HepG2 (cell line): ENCODE results near the gene FAM229A. TPM values are rescaled to one million over a fixed set of nuclear protein-coding genes. Genes with fewer than 3 reads are reported as not detected.

Source experiments
- ARNTL ChIP-seq: sonication (generic); formaldehyde crosslinking; IDR thresholded peaks from 2 replicates; pipeline ENCODE4 v1.4.0; 2020; ENCODE audit warnings: mild to moderate bottlenecking, missing genetic modification reagents
- ATF1 ChIP-seq: IDR thresholded peaks from 2 replicates; pipeline ENCODE4 v1.6.1; 2016; ENCODE audit warnings: mild to moderate bottlenecking, control low read depth
- GATAD1 ChIP-seq: IDR thresholded peaks from 2 replicates; pipeline ENCODE4 v1.6.1; 2016; ENCODE audit warnings: missing genetic modification reagents, missing compliant biosample characterization
- GTF3A ChIP-seq: sonication (generic); formaldehyde crosslinking; conservative IDR thresholded peaks from 2 replicates; pipeline ENCODE4 v1.4.0; 2020; ENCODE audit warnings: mild to moderate bottlenecking, missing genetic modification reagents
- MAFK ChIP-seq, 2 experiments: IDR thresholded peaks in 1 of 2; conservative IDR thresholded peaks in 1 of 2; 2 replicates each; pipeline ENCODE4 v1.6.1; 2011; ENCODE audit warnings: improper control_type of control experiment in 2 of 2, low read length in 2 of 2
- NFE2L1 ChIP-seq: sonication (generic); formaldehyde crosslinking; IDR thresholded peaks from 2 replicates; pipeline ENCODE4 v1.4.0; 2020; ENCODE audit warnings: missing genetic modification reagents, mild to moderate bottlenecking, borderline replicate concordance
- NFIC ChIP-seq: IDR thresholded peaks from 2 replicates; pipeline ENCODE4 v1.6.1; 2012; ENCODE audit warnings: mild to moderate bottlenecking, low read length, inconsistent platforms
- SMAD3 ChIP-seq: sonication (generic); formaldehyde crosslinking; IDR thresholded peaks from 2 replicates; pipeline ENCODE4 v1.4.0; 2020; ENCODE audit warnings: missing genetic modification reagents
- SP5 ChIP-seq: IDR thresholded peaks from 2 replicates; pipeline ENCODE4 v1.6.1; 2016; ENCODE audit warnings: low read depth, borderline replicate concordance
- SSRP1 ChIP-seq: IDR thresholded peaks from 2 replicates; pipeline ENCODE4 v1.6.1; 2016; ENCODE audit warnings: control low read depth
- ZBED4 ChIP-seq: sonication (generic); formaldehyde crosslinking; IDR thresholded peaks from 2 replicates; pipeline ENCODE4 v1.4.0; 2020; ENCODE audit warnings: missing genetic modification reagents, borderline replicate concordance
- ZFP91 ChIP-seq: sonication (generic); formaldehyde crosslinking; IDR thresholded peaks from 2 replicates; pipeline ENCODE4 v1.9.0; 2022; ENCODE audit warnings: missing genetic modification reagents, mild to moderate bottlenecking, borderline replicate concordance
- ZNF143 ChIP-seq: sonication (generic); formaldehyde crosslinking; IDR thresholded peaks from 2 replicates; pipeline ENCODE4 v1.4.0; 2020; ENCODE audit warnings: missing genetic modification reagents
- ZNF224 ChIP-seq: sonication (generic); formaldehyde crosslinking; IDR thresholded peaks from 2 replicates; pipeline ENCODE4 v1.5.0; 2020; ENCODE audit warnings: mild to moderate bottlenecking, missing genetic modification reagents
- ZNF615 ChIP-seq: sonication (generic); formaldehyde crosslinking; IDR thresholded peaks from 2 replicates; pipeline ENCODE4 v1.5.0; 2020; ENCODE audit warnings: mild to moderate bottlenecking, missing genetic modification reagents, borderline replicate concordance
- ZNF703 ChIP-seq: sonication (generic); formaldehyde crosslinking; IDR thresholded peaks from 2 replicates; pipeline ENCODE4 v1.5.1; 2020; ENCODE audit warnings: missing genetic modification reagents, mild to moderate bottlenecking, moderate library complexity, borderline replicate concordance
- polyA plus RNA-seq, 8 experiments: library from polyadenylated mRNA; depleted of rRNA in 3 of 8; stranded (reverse) in 7 of 8; unstranded in 1 of 8; fragments of >200 nt; fragmentation: Illumina TruSeq in 4 of 8; extraction: Trizol in 4 of 8; gene quantifications; 2 replicates each; pipeline versions ENCODE4 v1.2.1 to v1.2.3, GENCODE V29; 2011 to 2016; ENCODE audit warnings: low read depth in 4 of 8, missing spikeins in 1 of 8, mixed read lengths in 1 of 8; ENCODE audit not compliant: insufficient read depth in 1 of 8
- total RNA-seq, 5 experiments: library from RNA; depleted of rRNA; stranded (reverse); fragments of >200 nt; fragmentation: Illumina TruSeq; extraction: Trizol; gene quantifications; 2 replicates each; pipeline ENCODE4 v1.2.3, GENCODE V29; 2016; ENCODE audit warnings: low read depth in 1 of 5
- TF ChIP-seq, protein P1 (sequence below): conservative IDR thresholded peaks from 2 replicates; pipeline ENCODE4 v1.6.1; 2018; ENCODE audit warnings: missing genetic modification reagents
- TF ChIP-seq, protein P2 (sequence below): IDR thresholded peaks from 2 replicates; pipeline ENCODE4 v1.6.1; 2016; ENCODE audit warnings: low read depth, missing genetic modification reagents, missing compliant biosample characterization

FAM229A gene
- total and polyA plus RNA-seq, 2 of the 13 experiments (the other 11 are each of a cell fraction or from before 2014, with no cell fraction given): 3.2 to 17.6 TPM

DNA sequence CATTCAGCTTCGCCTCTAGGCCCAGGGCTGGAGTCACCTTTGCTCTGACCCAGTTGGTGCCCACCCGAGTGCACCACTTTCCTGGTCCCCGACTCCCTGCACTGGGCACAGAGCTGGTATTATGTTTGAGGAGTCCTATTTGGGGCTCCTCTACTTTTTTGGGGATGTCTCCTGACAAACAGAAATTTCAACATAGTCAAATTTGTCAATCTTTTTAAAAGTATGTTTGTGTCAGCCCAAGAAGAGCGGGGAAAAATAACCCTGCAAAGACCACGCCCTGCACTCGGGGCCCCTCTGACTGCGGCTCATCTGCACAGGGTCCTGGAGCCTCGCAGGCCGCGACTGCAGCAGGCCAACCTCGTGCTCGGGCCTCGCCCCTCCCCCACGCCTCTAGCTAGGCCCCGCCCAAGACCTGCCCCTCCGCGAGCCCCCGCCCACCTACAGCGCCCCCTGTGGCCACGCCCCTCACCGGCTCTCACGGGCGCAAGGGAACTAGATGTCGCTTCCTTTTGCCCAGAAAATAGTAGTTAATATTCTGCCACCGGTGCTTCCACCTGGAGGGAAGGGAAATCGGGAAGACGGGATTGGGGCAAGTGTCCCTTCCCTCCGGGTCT lies 11.4 kb downstream of the FAM229A start (continued):
- TF ChIP-seq GTF3A (CRISPR knock-in tag) (no peak), ATF1 (no peak), SSRP1 (no peak), SP5 (CRISPR knock-in tag) (peak; percentile 62), NFE2L1 (CRISPR knock-in tag) (no peak), ZNF703 (CRISPR knock-in tag) (no peak), ZNF615 (CRISPR knock-in tag) (no peak), ZNF224 (CRISPR knock-in tag) (no peak), NFIC (no peak), ZFP91 (CRISPR knock-in tag) (peak; percentile 9; the same call in 1 of the 2 replicates), ARNTL (no peak), MAFK (conservative IDR thresholded peaks at IDR 0.05 in 1 of 2, IDR thresholded peaks at IDR 0.05 in 1 of 2; ENCODE audit: low read length in 2 of 2) (no peak), ZNF143 (CRISPR knock-in tag) (no peak), ZBED4 (CRISPR knock-in tag) (no peak), GATAD1 (CRISPR knock-in tag) (0 out of 2 replicates have a peak, but pooled peaks have one; percentile 33), SMAD3 (CRISPR knock-in tag) (0 out of 2 replicates have a peak, but pooled peaks have one; percentile 35)
- TF ChIP-seq, protein P1, sequence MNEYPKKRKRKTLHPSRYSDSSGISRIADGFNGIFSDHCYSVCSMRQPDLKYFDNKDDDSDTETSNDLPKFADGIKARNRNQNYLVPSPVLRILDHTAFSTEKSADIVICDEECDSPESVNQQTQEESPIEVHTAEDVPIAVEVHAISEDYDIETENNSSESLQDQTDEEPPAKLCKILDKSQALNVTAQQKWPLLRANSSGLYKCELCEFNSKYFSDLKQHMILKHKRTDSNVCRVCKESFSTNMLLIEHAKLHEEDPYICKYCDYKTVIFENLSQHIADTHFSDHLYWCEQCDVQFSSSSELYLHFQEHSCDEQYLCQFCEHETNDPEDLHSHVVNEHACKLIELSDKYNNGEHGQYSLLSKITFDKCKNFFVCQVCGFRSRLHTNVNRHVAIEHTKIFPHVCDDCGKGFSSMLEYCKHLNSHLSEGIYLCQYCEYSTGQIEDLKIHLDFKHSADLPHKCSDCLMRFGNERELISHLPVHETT (CRISPR knock-in tag): no peak
- TF ChIP-seq, protein P2, sequence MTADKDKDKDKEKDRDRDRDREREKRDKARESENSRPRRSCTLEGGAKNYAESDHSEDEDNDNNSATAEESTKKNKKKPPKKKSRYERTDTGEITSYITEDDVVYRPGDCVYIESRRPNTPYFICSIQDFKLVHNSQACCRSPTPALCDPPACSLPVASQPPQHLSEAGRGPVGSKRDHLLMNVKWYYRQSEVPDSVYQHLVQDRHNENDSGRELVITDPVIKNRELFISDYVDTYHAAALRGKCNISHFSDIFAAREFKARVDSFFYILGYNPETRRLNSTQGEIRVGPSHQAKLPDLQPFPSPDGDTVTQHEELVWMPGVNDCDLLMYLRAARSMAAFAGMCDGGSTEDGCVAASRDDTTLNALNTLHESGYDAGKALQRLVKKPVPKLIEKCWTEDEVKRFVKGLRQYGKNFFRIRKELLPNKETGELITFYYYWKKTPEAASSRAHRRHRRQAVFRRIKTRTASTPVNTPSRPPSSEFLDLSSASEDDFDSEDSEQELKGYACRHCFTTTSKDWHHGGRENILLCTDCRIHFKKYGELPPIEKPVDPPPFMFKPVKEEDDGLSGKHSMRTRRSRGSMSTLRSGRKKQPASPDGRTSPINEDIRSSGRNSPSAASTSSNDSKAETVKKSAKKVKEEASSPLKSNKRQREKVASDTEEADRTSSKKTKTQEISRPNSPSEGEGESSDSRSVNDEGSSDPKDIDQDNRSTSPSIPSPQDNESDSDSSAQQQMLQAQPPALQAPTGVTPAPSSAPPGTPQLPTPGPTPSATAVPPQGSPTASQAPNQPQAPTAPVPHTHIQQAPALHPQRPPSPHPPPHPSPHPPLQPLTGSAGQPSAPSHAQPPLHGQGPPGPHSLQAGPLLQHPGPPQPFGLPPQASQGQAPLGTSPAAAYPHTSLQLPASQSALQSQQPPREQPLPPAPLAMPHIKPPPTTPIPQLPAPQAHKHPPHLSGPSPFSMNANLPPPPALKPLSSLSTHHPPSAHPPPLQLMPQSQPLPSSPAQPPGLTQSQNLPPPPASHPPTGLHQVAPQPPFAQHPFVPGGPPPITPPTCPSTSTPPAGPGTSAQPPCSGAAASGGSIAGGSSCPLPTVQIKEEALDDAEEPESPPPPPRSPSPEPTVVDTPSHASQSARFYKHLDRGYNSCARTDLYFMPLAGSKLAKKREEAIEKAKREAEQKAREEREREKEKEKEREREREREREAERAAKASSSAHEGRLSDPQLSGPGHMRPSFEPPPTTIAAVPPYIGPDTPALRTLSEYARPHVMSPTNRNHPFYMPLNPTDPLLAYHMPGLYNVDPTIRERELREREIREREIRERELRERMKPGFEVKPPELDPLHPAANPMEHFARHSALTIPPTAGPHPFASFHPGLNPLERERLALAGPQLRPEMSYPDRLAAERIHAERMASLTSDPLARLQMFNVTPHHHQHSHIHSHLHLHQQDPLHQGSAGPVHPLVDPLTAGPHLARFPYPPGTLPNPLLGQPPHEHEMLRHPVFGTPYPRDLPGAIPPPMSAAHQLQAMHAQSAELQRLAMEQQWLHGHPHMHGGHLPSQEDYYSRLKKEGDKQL: no peak
